Neural cell (in vitro differentiated cells): Measurements from ENCODE around the gene FRMPD4.

Experiments used
- CTCF ChIP-seq: fragments of 450-650 bp; IDR thresholded peaks from 2 replicates; pipeline ENCODE4 v1.5.1; 2014; ENCODE audit warnings: antibody characterized with exemption, mild to moderate bottlenecking, moderate library complexity; ENCODE audit not compliant: poor library complexity, severe bottlenecking
- RAD21 ChIP-seq: fragments of 450-650 bp; conservative IDR thresholded peaks from 2 replicates; pipeline ENCODE4 v1.6.1; 2014; ENCODE audit warnings: antibody characterized with exemption, mild to moderate bottlenecking, moderate library complexity

- TF ChIP-seq CTCF (no peak), RAD21 (no peak)
Observed at GRCh38 chrX:12686331-12686730, 548.1 kb downstream of the FRMPD4 start.
